ENCODE data around the gene ZNF705A.
"Not testable (repeated sequence)": the region's sequence is repeated elsewhere in the genome, so short reads cannot be mapped to it uniquely, and the experiment has no call there.

Gene ZNF705A

GRCh38 chr12:8143261-8143660, 13.6 kb upstream of the ZNF705A start:
- no peak overlapping the region for H3K4me3 ChIP-seq (replicated peaks; ENCODE audit: low read depth, low read length)
- no peak for DNase-seq (ENCODE audit: low read depth)
- no peak for TF ChIP-seq CTCF (IDR thresholded peaks at IDR 0.05; ENCODE audit: low read length, missing control alignments)

GRCh38 chr12:8145754-8146441, 10.9 kb upstream of the ZNF705A start:
- peak overlapping the region; percentile 24 for H3K4me3 ChIP-seq (replicated peaks; ENCODE audit: low read depth, low read length)
- TF ChIP-seq CTCF (IDR thresholded peaks at IDR 0.05; ENCODE audit: low read length, missing control alignments), result no peak
- peak; percentile 92 for DNase-seq (ENCODE audit: low read depth)

- no peak for DNase-seq (ENCODE audit: low read depth)
- TF ChIP-seq CTCF (IDR thresholded peaks at IDR 0.05; ENCODE audit: low read length, missing control alignments), result no peak
- peak overlapping the region; percentile 24 for H3K4me3 ChIP-seq (replicated peaks; ENCODE audit: low read depth, low read length)
Measured at GRCh38 chr12:8146442-8146771, 10.4 kb upstream of the ZNF705A start.

- no peak for DNase-seq (ENCODE audit: low read depth)
- no peak overlapping the region for H3K4me3 ChIP-seq (replicated peaks; ENCODE audit: low read depth, low read length)
- no peak for TF ChIP-seq CTCF (IDR thresholded peaks at IDR 0.05; ENCODE audit: low read length, missing control alignments)
Measured at GRCh38 chr12:8154526-8154925, 2.3 kb upstream of the ZNF705A start.

- no peak for TF ChIP-seq CTCF (IDR thresholded peaks at IDR 0.05; ENCODE audit: low read length, missing control alignments)
- DNase-seq (ENCODE audit: low read depth), result no peak
- no peak overlapping the region for H3K4me3 ChIP-seq (replicated peaks; ENCODE audit: low read depth, low read length)
Measured at GRCh38 chr12:8156416-8156815, 399 bp upstream of the ZNF705A start.

GRCh38 chr12:8157484-8158198, 826 bp downstream of the ZNF705A start:
- no peak for DNase-seq (ENCODE audit: low read depth)
- TF ChIP-seq CTCF (IDR thresholded peaks at IDR 0.05; ENCODE audit: low read length, missing control alignments), result no peak
- H3K4me3 ChIP-seq (replicated peaks; ENCODE audit: low read depth, low read length), result no peak overlapping the region

- not testable (repeated sequence) for DNase-seq (ENCODE audit: low read depth); H3K4me3 ChIP-seq (replicated peaks; ENCODE audit: low read depth, low read length)
Measured at GRCh38 chr12:8172911-8173310, 16.1 kb downstream of the ZNF705A start.

All from fibroblast of pulmonary artery (primary cell).